NCI-H2081 (cell line): ENCODE data around the gene BIN1.

Source experiments
- DNase-seq, 2 experiments: peaks; one replicate each; lab custom pipeline; 2025; lab: John Stamatoyannopoulos, UW

BIN1 gene

GRCh38 chr2:127103243-127104165 is 3.5 kb downstream of the BIN1 start:
- no peak for DNase-seq

DNA sequence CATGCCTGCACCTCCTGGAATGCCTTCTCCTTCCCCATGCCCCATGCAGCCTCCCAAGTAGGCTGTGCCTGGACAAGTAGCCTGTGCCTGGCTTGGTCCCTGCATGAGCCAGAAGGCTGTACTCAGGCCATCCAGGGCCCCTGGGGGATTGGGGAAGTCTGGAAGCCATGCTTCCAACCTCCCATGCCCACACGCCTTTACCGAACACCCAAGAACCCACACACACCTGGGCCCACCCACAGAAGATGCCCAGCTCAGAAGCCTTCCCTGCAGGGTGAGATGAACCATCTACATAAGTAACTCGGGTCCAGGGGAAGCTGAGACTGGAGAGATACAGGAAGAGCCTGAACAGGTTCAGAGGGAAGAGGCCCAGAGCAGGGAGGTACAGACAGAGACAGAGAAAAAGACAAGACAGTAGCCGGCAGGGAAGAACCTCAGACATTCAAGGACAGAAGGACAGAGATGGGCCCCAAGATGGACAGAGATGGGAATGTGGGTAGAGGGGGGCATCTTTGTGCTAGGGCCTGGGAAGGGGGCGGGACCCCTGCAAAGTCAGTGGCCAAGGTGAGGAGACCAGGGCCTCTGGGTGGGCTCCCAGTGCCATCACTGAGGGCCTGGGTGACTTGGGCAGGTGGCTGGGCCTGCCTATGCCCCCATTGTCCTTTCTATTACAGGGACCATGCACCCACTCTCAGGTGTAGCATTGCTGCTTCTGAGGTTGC is 4.3 kb downstream of the BIN1 start:
- DNase-seq = no peak

DNA sequence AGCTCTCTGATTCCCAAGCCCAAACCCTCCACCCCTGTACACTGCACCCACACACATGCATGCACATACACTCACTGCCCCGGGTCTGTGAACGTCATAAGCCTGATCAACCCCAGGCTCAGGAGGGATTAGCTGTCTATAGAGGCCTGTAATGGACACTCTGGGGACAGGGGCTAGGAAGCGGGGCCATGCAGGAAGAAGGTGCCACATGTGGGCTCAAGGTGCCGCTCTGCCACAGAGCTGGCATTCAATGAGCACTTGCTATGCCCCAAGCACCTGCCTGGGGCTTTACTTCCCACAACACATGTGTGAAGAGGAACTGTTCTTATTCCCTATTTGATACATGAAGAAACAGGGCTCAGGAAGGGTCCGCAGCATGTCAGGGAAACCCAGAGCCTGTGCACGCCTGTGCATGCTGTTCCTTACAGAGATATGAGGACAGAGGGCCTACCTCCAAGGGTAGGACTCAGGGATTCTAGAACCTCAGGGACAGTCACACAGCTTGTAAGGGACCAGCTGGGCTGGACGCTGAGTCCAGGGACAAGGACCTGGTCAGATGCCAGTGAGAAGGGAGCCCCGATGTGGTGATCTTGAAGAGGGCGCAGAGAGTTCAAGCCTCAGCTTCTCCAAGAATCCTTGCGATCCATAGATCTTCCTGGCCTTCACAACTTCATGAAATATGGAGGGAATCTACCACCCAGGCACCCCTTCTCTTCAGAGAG is 5.0 kb downstream of the BIN1 start:
- DNase-seq = no peak

DNA sequence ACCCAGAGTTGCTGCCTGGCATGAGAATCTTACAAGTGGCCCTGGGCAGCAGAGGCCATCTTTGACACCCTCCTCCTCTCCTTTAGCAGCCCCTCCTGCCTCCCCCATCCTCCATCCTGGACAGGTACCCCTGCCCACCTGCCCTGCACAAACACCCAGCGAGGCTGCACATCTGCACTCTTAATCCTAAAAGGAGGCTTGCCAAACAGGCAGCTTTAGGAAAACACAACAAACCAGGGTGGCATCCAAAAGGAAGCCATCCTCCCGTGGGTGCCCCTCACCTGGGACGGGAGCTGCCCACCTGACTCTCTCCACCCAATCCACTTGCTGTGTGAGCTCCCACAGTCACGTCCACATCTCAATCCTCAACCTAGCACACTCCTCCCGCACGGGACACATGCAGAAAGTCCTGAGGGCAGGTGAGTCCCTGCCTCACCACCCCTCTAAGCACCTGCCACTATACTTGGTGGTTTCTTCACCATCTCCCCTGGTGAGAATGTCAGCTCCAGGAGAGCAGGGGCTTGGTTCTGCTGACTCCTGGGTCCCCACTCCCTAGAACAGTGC is 5.8 kb downstream of the BIN1 start:
- DNase-seq = no peak

GRCh38 chr2:127100251-127101047 is 6.5 kb downstream of the BIN1 start:
- peak in 1 of 2 experiments; percentile 49 for DNase-seq

GRCh38 chr2:127098711-127099110 is 8.2 kb downstream of the BIN1 start:
- no peak for DNase-seq

GRCh38 chr2:127097841-127098651 is 8.9 kb downstream of the BIN1 start:
- DNase-seq = no peak

DNA sequence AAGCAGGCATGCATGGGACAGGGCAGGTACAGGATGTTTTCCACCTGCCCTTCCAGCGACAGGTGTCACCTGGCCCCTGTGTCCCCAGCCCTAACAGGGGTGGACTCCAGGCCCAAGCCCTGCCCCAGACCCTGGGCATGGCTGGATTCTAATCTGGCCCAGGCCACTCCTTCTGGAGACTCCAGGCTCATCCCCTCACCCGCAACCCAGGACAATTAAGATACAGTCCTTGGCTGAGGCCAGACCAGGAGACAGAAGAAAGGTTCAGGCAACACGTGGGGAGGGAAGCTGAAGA is 9.5 kb downstream of the BIN1 start:
- DNase-seq = no peak

DNA sequence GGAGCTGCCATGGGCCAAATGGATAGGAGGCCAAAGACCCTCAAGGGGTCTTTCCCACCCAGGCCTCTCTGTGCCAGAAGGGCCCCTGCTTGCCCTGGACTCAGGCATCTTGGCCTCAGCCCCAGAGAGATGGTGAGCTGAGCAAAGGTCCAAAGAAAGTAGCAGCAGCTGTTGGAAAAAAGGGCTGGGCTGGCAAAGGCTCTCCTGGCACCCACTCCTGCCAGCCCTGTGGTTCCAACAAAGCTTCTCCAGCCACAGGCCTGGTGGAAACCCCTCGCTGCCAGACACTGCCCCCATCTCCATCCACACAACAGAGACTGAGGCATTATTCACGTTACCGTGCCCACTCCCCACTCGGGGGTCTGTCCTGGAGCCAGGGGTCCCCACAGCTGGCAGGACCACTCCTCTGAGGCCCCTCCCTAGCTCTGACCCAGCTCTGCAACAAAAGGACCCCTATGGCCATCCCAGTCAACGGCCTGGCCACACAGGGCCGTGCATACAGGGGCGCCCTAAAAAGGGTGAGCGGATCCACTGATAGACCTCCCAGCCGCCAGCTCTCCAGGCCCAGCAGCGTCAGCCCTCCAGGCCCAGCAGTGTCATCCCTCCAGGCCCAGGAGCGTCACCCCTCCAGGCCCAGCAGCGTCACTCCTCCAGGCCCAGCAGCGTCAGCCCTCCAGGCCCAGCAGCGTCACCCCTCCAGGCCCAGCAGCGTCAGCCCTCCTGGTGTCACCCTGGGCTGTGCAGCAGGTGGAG is 10.1 kb downstream of the BIN1 start:
- DNase-seq = no peak

- DNase-seq = no peak
Observed at GRCh38 chr2:127096280-127096679, 10.7 kb downstream of the BIN1 start.

- no peak for DNase-seq
Observed at GRCh38 chr2:127095784-127096183, 11.2 kb downstream of the BIN1 start.

DNA sequence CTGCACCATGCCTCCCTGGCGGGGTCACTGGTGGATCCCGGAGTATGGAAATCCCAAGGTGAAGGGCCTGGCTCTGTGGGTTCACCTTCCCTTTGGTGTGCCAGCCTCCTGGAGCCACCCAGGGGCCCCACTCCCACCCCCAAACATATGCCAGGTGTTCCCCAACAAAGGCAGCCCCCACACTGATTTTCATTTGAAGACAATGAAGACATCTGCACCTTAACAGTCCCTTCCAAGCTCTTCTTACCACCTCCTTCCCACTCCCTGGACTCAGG is 11.7 kb downstream of the BIN1 start:
- DNase-seq = no peak

DNA sequence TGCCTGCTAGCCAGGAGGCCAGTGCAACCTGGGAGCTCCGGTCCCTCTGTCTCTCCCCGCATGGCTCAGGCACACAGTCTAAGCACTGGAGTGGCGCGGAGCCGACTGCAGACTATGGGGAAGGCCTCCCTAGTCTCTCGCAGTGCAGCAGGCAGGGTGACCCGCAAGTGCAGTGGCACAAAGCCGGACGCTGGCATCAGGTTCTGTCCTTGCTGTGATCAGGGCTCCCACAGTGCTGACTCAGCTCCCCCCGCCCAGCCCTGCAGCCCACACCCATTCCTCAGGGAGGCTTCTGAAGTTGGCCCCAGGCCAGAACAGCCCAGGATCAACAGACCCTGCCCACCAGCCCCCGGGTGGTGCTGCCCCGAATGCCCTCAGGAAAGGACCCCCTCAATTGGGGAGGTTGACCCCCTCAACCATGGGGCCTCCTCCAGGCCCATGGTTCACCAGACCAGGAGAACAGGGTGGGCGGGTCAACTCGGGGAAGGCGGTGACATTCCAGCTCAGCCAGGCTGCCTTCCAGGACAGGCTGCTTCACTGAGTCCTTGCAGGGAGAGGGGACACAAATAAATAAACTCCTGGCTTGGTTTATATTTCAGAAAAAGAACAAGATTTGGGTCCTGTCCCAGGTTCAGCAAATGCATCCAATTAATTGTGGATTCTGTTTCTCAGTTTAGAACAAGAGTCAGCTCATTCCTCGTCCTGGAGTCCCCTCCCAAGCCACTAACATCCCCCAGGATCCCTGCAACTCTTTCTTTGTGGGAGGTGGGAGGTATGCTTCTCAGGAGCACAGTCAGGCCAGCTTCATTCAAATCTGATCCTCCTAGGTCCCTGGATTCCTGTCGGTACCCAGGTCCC is 12.2 kb downstream of the BIN1 start:
- no peak for DNase-seq

DNA sequence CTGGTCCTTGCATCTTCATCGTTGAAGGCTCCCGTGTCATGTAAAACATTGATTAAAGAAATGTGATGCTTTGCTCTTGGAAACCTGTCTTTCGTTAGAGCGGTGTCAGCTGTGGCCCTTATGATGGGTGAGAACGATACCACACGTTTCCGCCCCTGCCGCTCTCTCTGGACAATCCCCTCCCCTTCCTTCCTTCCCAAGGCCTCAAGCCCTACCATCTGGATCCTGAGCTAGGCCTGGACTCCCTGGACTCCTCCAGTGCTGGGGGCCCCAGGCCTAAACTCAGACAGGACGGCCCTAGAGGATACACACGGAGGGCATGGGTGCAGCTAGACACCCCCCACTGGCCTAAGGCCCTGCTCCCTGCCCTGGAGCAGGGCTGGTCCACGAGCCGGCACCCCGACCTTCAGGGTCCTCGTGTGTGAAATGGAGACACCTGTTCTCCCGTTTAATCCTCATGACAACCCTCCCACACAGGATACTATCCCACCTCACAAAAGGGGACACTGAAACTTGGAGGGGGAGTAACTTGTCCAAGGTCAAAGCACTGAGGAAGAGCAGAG is 13.2 kb downstream of the BIN1 start:
- DNase-seq = no peak

- DNase-seq = no peak
Observed at GRCh38 chr2:127092901-127093516, 13.9 kb downstream of the BIN1 start.

DNA sequence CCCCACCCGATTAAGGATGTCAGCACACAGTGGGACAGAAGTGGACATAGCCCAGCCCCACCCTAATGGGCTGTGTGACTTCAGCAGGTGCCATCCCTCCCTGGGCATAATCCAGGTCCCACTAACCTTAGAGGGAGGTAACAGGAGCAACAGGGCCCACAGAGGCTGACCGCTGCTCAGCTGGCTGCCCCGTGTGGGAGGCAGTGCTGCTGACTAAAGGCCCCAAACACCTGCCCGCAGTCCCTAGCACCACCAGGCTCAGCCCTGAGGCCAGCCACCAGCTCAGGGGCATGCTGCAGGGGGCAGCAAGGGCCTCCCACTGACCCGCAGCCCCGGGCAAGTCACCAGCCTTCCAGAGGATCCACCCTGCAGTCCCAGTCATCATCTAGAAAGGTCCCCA is 14.6 kb downstream of the BIN1 start:
- no peak for DNase-seq

DNA sequence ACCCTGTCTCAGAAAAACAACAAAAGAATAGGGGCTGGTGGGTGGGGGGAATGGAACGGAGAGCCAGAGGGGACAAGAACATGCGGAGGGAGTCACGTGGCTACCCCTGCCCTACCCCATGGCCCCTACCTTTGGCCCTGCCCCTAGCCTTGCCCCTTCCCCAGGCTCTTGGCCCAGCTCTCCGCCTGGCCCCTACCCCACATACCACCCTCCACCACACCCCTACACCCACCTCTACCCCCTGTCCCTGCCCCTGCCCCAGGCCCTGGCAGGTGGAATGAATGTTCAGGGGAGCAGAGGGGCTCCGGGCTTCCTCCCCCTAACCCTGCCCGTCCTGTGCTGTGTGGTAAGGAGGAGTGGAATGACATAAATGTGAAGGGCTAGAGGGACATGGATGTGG is 15.1 kb downstream of the BIN1 start:
- no peak for DNase-seq

- no peak for DNase-seq
Observed at GRCh38 chr2:127091148-127091547, 15.8 kb downstream of the BIN1 start.
